ENCODE data around the gene IDUA. TPM values are rescaled to one million over a fixed set of nuclear protein-coding genes. Genes with fewer than 3 reads are reported as not detected.

Gene IDUA
- polyA plus RNA-seq, 3 donors, result 6.4 to 64.4 (median 8.5) TPM

- no peak for DNase-seq
- Histone ChIP-seq H4K20me1 (ENCODE audit: insufficient read depth, low read length) (peaks cover 5% of the 10 kb centered on the region), H3K4me1 (ENCODE audit: control insufficient read depth in 1 of 2, insufficient read depth in 2 of 2, low read length in 2 of 2) (peaks cover 50 to 55% of the 10 kb centered on the region in 2 donors), H3K4me2 (replicated peaks; ENCODE audit: extremely low read depth, low read length, poor library complexity, severe bottlenecking) (no peak overlapping the region), H3K9me3 (replicated peaks in 1 of 2; ENCODE audit: control insufficient read depth in 1 of 2, insufficient read depth in 1 of 2, low read length in 2 of 2) (no peaks in the 10 kb centered on the region), H3K27ac (ENCODE audit: low read depth in 1 of 2, low read length in 2 of 2) (no peak overlapping the region), H3K79me2 (ENCODE audit: insufficient read depth, low read length) (no peaks in the 10 kb centered on the region), H3K9ac (ENCODE audit: insufficient read depth, low read length, poor library complexity, severe bottlenecking) (no peak overlapping the region), H3K36me3 (replicated peaks in 1 of 2; ENCODE audit: control insufficient read depth in 1 of 2, insufficient read depth in 2 of 2, low read length in 2 of 2) (no peaks in the 10 kb centered on the region), H2AFZ (ENCODE audit: insufficient read depth, low read depth, low read length, poor library complexity, severe bottlenecking) (no peak overlapping the region), H3K4me3 (replicated peaks in 1 of 3; ENCODE audit: low read depth in 2 of 3, low read length in 3 of 3) (no peak overlapping the region), H3K27me3 (ENCODE audit: control insufficient read depth in 2 of 2, insufficient read depth in 2 of 2, low read length in 2 of 2) (no peaks in the 10 kb centered on the region)
- 97% methylated on average over 15 of the region's 15 CpGs for WGBS (ENCODE audit: insufficient coverage)
- peaks cover 36% of the 10 kb centered on the region for H3K4me1 Mint-ChIP-seq
- no peak for TF ChIP-seq CTCF (IDR thresholded peaks at IDR 0.05)
- no peak overlapping the region for H3K4me3 Mint-ChIP-seq
- peaks cover 0 to 1% (median 0%) of the 10 kb centered on the region in 7 donors for H3K9me3 Mint-ChIP-seq
- peaks cover 1 to 2% (median 2%) of the 10 kb centered on the region in 3 donors for H3K27me3 Mint-ChIP-seq (ENCODE audit: low read depth in 3 of 3)
- no peak overlapping the region for H3K27ac Mint-ChIP-seq
- no peaks in the 10 kb centered on the region for H3K36me3 Mint-ChIP-seq
- intact Hi-C loops (cut with micrococcal nuclease), result no loop called here
Observed at GRCh38 chr4:982814-983213, 4.0 kb upstream of the IDUA start.

DNA sequence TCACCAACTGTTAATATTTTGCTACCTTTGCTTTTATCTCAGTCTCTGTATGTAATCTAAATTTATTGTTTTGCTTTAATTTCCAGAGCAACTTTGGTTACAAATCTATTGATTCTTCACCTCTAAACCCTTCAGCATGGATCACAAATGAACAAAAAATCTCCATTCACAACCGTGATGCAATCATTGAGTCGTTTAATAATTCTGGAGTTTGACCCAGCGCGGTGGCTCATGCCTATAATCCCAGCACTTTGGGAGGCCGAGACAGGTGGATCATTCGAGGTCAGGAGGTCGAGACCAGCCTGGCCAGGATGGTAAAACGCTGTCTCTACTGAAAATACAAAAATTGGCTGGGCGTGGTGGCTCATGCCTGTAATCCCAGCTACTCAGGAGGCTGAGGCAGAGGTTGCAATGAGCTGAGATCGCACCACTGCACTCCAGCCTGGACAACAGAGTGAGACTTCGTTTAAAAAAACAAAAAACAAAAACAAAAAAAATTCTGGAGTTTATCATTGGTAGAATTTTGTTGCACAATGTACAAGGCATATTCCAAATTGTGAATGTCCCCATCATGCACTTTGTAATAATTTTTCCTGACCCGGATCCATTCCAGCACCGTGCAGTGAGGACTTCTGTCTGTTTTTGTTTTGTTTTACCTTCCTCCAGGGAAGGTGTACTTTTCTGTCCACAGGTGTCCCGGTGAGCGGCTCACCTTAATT is 2.3 kb upstream of the IDUA start:
- peak overlapping the region in 1 of 2 donors; percentile 39 for H3K4me3 Mint-ChIP-seq
- Histone ChIP-seq H3K4me2 (replicated peaks; ENCODE audit: extremely low read depth, low read length, poor library complexity, severe bottlenecking) (peak overlapping the region; percentile 35), H3K9me3 (replicated peaks in 1 of 2; ENCODE audit: control insufficient read depth in 1 of 2, insufficient read depth in 1 of 2, low read length in 2 of 2) (no peaks in the 10 kb centered on the region), H2AFZ (ENCODE audit: insufficient read depth, low read depth, low read length, poor library complexity, severe bottlenecking) (peak overlapping the region; percentile 73), H3K27ac (ENCODE audit: low read depth in 1 of 2, low read length in 2 of 2) (no peak overlapping the region), H3K4me3 (replicated peaks in 1 of 3; ENCODE audit: low read depth in 2 of 3, low read length in 3 of 3) (peak overlapping the region in 1 of 3 experiments; percentile 34), H3K9ac (ENCODE audit: insufficient read depth, low read length, poor library complexity, severe bottlenecking) (no peak overlapping the region), H3K27me3 (ENCODE audit: control insufficient read depth in 2 of 2, insufficient read depth in 2 of 2, low read length in 2 of 2) (no peaks in the 10 kb centered on the region), H3K4me1 (ENCODE audit: control insufficient read depth in 1 of 2, insufficient read depth in 2 of 2, low read length in 2 of 2) (peaks cover 37 to 44% of the 10 kb centered on the region in 2 donors), H4K20me1 (ENCODE audit: insufficient read depth, low read length) (peaks cover 11% of the 10 kb centered on the region), H3K79me2 (ENCODE audit: insufficient read depth, low read length) (no peaks in the 10 kb centered on the region), H3K36me3 (replicated peaks in 1 of 2; ENCODE audit: control insufficient read depth in 1 of 2, insufficient read depth in 2 of 2, low read length in 2 of 2) (peaks cover under 1 to 1% of the 10 kb centered on the region in 2 donors)
- no peak for DNase-seq
- 87% methylated on average over 11 of the region's 15 CpGs for WGBS (ENCODE audit: insufficient coverage)
- peaks cover 32% of the 10 kb centered on the region for H3K4me1 Mint-ChIP-seq
- peaks cover 0 to 1% of the 10 kb centered on the region in 2 donors for H3K36me3 Mint-ChIP-seq
- no peak for TF ChIP-seq CTCF (IDR thresholded peaks at IDR 0.05)
- H3K9me3 Mint-ChIP-seq, result peaks cover 0 to 1% (median 0%) of the 10 kb centered on the region in 7 donors
- H3K27me3 Mint-ChIP-seq (ENCODE audit: low read depth in 3 of 3), result peaks cover 1 to 2% (median 2%) of the 10 kb centered on the region in 3 donors
- H3K27ac Mint-ChIP-seq, result peak overlapping the region in 1 of 7 donors; percentile 18
- intact Hi-C loops (cut with micrococcal nuclease), result no loop called here
